Measurements from ENCODE around the gene TECPR1.

TECPR1 gene

DNA sequence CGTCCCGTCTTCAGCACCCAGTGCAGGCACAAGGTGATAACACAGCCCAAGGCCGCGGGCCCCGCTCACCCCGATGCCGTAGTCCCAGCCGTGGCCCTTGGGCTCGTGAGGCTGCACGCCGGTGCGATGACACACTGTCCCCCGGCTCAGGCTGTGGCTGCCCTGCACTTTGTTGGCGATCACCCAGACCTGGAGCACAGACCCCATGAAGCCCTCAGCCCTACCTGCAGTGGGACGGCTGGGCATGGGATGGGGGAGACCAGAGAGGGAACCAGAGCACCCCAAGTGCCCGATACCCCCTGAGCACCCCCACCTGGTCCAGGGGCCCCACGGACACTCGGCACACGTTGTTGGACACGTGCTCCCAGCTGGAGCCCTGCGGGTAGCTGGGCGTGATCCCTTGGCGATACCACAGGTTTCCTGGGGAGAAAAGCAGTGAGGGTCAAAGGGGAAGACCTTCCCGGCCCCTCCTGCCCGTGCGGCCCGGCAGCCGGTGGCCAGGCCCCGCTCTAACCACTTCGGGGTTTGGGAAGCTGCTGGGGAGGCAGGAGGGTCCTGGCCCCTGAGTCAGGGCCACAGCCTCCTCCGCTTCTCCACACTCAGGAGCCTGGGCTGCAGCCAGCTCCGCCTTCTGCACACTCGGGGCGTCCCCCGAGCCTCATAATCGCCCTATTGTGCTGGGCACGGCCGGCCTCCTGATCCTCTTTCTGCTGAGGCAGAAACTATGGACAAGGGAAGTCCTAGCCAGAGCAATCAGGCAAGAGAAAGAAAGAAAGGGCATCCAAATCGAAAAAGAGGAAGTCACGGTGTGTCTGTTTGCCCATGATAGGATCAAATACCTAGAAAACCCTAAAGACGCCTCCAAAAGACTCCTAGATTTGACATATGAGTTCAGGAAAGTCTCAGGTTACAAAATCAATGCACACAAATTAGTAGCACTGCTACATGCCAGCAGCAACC is 34.1 kb downstream of the TECPR1 start:
- Histone ChIP-seq H3K4me3 (ENCODE audit: low read length in 2 of 2) (peak overlapping the region in 1 of 2 donors; percentile 22), H3K14ac (ENCODE audit: low read length) (no peak overlapping the region), H3K9me3 (replicated peaks in 1 of 2; ENCODE audit: control insufficient read depth in 2 of 2, insufficient read depth in 1 of 2, low read depth in 1 of 2, low read length in 2 of 2) (no peaks in the 10 kb centered on the region), H4K8ac (ENCODE audit: low read depth, low read length) (peak overlapping the region; percentile 96), H2BK12ac (ENCODE audit: low read length) (peak overlapping the region; percentile 91), H3K9ac (ENCODE audit: low read depth, low read length, poor library complexity) (no peak overlapping the region), H3K4ac (ENCODE audit: low read length) (peak overlapping the region; percentile 98), H3K23ac (ENCODE audit: low read depth, low read length, poor library complexity) (peak overlapping the region; percentile 73), H2AK5ac (ENCODE audit: low read depth, low read length) (peak overlapping the region; percentile 99), H3K36me3 (replicated peaks in 1 of 2; ENCODE audit: control insufficient read depth in 2 of 2, insufficient read depth in 2 of 2, low read length in 2 of 2) (peaks cover 1 to 14% of the 10 kb centered on the region in 2 donors), H3K4me2 (ENCODE audit: insufficient read depth, low read length, poor library complexity, severe bottlenecking) (no peak overlapping the region), H2AFZ (ENCODE audit: low read length) (peak overlapping the region; percentile 61), H3K18ac (ENCODE audit: low read length) (peak overlapping the region; percentile 93), H3K4me1 (ENCODE audit: control insufficient read depth in 2 of 2, insufficient read depth in 1 of 2, low read depth in 1 of 2, low read length in 2 of 2) (peaks cover 3 to 8% of the 10 kb centered on the region in 2 donors), H4K91ac (ENCODE audit: low read depth, low read length, poor library complexity) (peak overlapping the region; percentile 87), H2BK120ac (ENCODE audit: low read depth, low read length) (peak overlapping the region; percentile 97), H3K79me1 (ENCODE audit: low read depth, low read length) (peaks cover 3% of the 10 kb centered on the region), H2BK15ac (ENCODE audit: low read length) (peak overlapping the region; percentile 93), H3K27me3 (ENCODE audit: control insufficient read depth in 3 of 3, insufficient read depth in 3 of 3, low read depth in 1 of 3, low read length in 3 of 3) (no peaks in the 10 kb centered on the region), H2BK5ac (ENCODE audit: low read length) (peak overlapping the region; percentile 78), H3K27ac (replicated peaks; ENCODE audit: low read length) (peak overlapping the region; percentile 3)
- DNase-seq (ENCODE audit: low spot score): no peak
- WGBS, 2 donors (ENCODE audit: extremely low coverage in 2 of 2, insufficient read length in 2 of 2, insufficient replicate concordance in 1 of 2): no CpG with 5 or more reads among the region's 41 CpGs

DNA sequence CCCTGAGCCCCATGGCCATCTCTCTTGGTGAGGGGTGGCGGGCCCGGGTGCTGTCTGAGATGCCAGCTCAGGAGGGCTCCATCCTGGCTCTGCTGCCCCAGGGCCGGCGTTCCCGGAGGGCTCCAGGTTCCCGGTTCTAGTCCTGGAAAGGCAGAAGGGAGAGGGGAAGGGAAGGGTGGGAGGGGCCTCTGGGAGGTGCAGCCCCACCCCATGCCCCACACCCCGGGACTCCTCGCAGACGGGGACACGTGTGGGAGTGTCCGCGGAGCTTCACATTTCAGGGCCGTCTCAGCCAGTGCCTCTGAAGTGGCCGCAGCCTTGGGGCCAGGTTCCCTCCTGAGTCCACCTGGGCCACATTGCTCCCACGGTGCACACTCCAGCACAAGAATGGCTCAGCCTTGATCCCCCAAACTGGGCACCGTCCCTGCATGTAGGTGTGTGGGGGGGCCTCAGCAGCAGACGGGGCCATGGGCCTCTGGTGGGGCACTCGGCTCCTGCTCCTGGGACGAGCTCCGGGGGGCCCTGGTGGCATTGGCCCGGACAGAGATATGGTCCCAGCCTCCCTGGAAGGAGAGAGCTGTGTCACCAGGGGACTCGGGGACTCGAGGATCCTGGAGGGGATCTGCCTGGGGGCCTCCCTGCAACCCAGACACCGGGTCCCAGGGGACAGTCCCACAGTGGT is 35.0 kb downstream of the TECPR1 start:
- H3K14ac ChIP-seq (ENCODE audit: low read length): no peak overlapping the region
- H3K4ac ChIP-seq (ENCODE audit: low read length): peak overlapping the region; percentile 98
- no peak for DNase-seq (ENCODE audit: low spot score)
- H3K36me3 ChIP-seq (replicated peaks in 1 of 2; ENCODE audit: control insufficient read depth in 2 of 2, insufficient read depth in 2 of 2, low read length in 2 of 2): peaks cover 1 to 14% of the 10 kb centered on the region in 2 donors
- H2AK5ac ChIP-seq (ENCODE audit: low read depth, low read length): peak overlapping the region; percentile 99
- H2BK12ac ChIP-seq (ENCODE audit: low read length): peak overlapping the region; percentile 91
- peak overlapping the region; percentile 73 for H3K23ac ChIP-seq (ENCODE audit: low read depth, low read length, poor library complexity)
- H4K8ac ChIP-seq (ENCODE audit: low read depth, low read length): peak overlapping the region; percentile 86
- peaks cover 3% of the 10 kb centered on the region for H3K79me1 ChIP-seq (ENCODE audit: low read depth, low read length)
- H3K4me3 ChIP-seq (ENCODE audit: low read length in 2 of 2): no peak overlapping the region
- peak overlapping the region; percentile 97 for H2BK120ac ChIP-seq (ENCODE audit: low read depth, low read length)
- H3K27me3 ChIP-seq (ENCODE audit: control insufficient read depth in 3 of 3, insufficient read depth in 3 of 3, low read depth in 1 of 3, low read length in 3 of 3): no peaks in the 10 kb centered on the region
- H3K9ac ChIP-seq (ENCODE audit: low read depth, low read length, poor library complexity): no peak overlapping the region
- H3K27ac ChIP-seq (replicated peaks; ENCODE audit: low read length): no peak overlapping the region
- H2AFZ ChIP-seq (ENCODE audit: low read length): no peak overlapping the region
- H3K4me1 ChIP-seq (ENCODE audit: control insufficient read depth in 2 of 2, insufficient read depth in 1 of 2, low read depth in 1 of 2, low read length in 2 of 2): peaks cover 3 to 8% of the 10 kb centered on the region in 2 donors
- H3K4me2 ChIP-seq (ENCODE audit: insufficient read depth, low read length, poor library complexity, severe bottlenecking): no peak overlapping the region
- WGBS, 2 donors (ENCODE audit: extremely low coverage in 2 of 2, insufficient read length in 2 of 2, insufficient replicate concordance in 1 of 2): no CpG with 5 or more reads among the region's 24 CpGs
- no peaks in the 10 kb centered on the region for H3K9me3 ChIP-seq (replicated peaks in 1 of 2; ENCODE audit: control insufficient read depth in 2 of 2, insufficient read depth in 1 of 2, low read depth in 1 of 2, low read length in 2 of 2)
- H3K18ac ChIP-seq (ENCODE audit: low read length): peak overlapping the region; percentile 93
- peak overlapping the region; percentile 78 for H2BK5ac ChIP-seq (ENCODE audit: low read length)
- H4K91ac ChIP-seq (ENCODE audit: low read depth, low read length, poor library complexity): peak overlapping the region; percentile 87
- peak overlapping the region; percentile 93 for H2BK15ac ChIP-seq (ENCODE audit: low read length)

DNA sequence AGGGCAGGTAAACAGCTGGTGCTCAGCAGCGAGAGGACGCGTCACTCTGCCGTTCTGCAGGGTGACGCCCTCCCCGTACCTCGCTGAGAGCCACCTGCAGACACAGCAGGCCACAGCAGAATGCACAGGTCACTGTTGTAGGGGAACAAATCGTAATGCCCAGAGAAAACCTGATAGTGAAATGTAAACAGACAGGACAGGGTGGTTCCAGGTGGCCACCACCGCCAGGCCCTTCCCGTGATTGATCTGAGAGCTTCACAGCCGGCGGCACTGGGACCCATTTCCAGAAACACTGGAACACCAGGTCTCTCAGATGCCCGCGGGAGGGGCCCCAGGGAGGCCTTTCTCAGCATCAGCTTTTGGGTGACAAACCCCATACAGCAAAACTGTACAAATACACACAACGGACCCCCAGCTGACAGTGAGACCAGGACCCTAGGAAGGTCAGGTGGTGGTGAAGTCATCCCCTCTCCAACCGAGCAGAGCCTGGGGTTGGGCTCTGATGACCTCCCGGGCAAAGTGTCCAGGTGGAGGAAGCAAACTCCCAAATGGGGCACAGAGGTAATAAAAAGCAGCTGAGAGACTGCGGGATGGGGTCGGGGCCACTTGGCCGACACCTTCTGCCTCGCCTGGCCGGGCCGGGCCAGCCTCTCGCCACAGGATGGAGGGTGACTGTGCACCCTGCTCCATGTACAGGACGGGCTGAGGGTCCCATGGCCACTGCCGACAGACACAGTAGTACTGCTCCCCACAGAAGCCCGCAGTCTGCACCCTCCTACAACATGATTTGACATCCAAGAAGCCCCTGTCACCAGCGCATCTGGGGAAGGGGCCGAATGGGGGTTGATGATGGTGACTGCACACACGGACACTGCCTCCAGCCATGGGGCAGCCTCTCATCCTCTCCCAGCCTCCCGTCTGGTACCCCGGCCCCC is 36.2 kb downstream of the TECPR1 start:
- H3K4me2 ChIP-seq (ENCODE audit: insufficient read depth, low read length, poor library complexity, severe bottlenecking): no peak overlapping the region
- no peak overlapping the region for H3K14ac ChIP-seq (ENCODE audit: low read length)
- H3K36me3 ChIP-seq (replicated peaks in 1 of 2; ENCODE audit: control insufficient read depth in 2 of 2, insufficient read depth in 2 of 2, low read length in 2 of 2): peaks cover 0 to 6% of the 10 kb centered on the region in 2 donors
- WGBS, 2 donors (ENCODE audit: extremely low coverage in 2 of 2, insufficient read length in 2 of 2, insufficient replicate concordance in 1 of 2): no CpG with 5 or more reads among the region's 32 CpGs
- no peak overlapping the region for H4K91ac ChIP-seq (ENCODE audit: low read depth, low read length, poor library complexity)
- H2BK12ac ChIP-seq (ENCODE audit: low read length): peak overlapping the region; percentile 84
- peak overlapping the region; percentile 3 for H2AK5ac ChIP-seq (ENCODE audit: low read depth, low read length)
- peaks cover 3 to 14% of the 10 kb centered on the region in 2 donors for H3K4me1 ChIP-seq (ENCODE audit: control insufficient read depth in 2 of 2, insufficient read depth in 1 of 2, low read depth in 1 of 2, low read length in 2 of 2)
- no peaks in the 10 kb centered on the region for H3K27me3 ChIP-seq (ENCODE audit: control insufficient read depth in 3 of 3, insufficient read depth in 3 of 3, low read depth in 1 of 3, low read length in 3 of 3)
- no peak overlapping the region for H2BK5ac ChIP-seq (ENCODE audit: low read length)
- no peak overlapping the region for H2AFZ ChIP-seq (ENCODE audit: low read length)
- no peak overlapping the region for H3K4me3 ChIP-seq (ENCODE audit: low read length in 2 of 2)
- peak overlapping the region; percentile 60 for H3K9ac ChIP-seq (ENCODE audit: low read depth, low read length, poor library complexity)
- H3K4ac ChIP-seq (ENCODE audit: low read length): peak overlapping the region; percentile 93
- H3K79me1 ChIP-seq (ENCODE audit: low read depth, low read length): peaks cover 5% of the 10 kb centered on the region
- no peak overlapping the region for H3K27ac ChIP-seq (replicated peaks; ENCODE audit: low read length)
- no peaks in the 10 kb centered on the region for H3K9me3 ChIP-seq (replicated peaks in 1 of 2; ENCODE audit: control insufficient read depth in 2 of 2, insufficient read depth in 1 of 2, low read depth in 1 of 2, low read length in 2 of 2)
- H2BK15ac ChIP-seq (ENCODE audit: low read length): no peak overlapping the region
- no peak overlapping the region for H4K8ac ChIP-seq (ENCODE audit: low read depth, low read length)
- DNase-seq (ENCODE audit: low spot score): no peak
- peak overlapping the region; percentile 28 for H3K18ac ChIP-seq (ENCODE audit: low read length)
- peak overlapping the region; percentile 89 for H3K23ac ChIP-seq (ENCODE audit: low read depth, low read length, poor library complexity)
- no peak overlapping the region for H2BK120ac ChIP-seq (ENCODE audit: low read depth, low read length)

Measured in neuronal stem cell (in vitro differentiated cells).